Activated CD8-positive, alpha-beta memory T cell treated with anti-CD3 and anti-CD28 coated beads for 36 hours (primary cell): ENCODE results near the gene BRWD1. TPM values are rescaled to one million over a fixed set of nuclear protein-coding genes. Genes with fewer than 3 reads are reported as not detected.

Experiments
- CTCF ChIA-PET: fragments of 350-600 bp; sonication (Branson Sonifier 250); formaldehyde crosslinking; loops from one replicate; lab custom pipeline; 2021; ENCODE audit warnings: antibody characterized with exemption; lab: Charles Lee
- POLR2A ChIA-PET: fragments of 350-600 bp; sonication (Branson Sonifier 250); formaldehyde crosslinking; loops from one replicate; lab custom pipeline; 2021; ENCODE audit warnings: antibody characterized with exemption; lab: Charles Lee
- total RNA-seq, 2 experiments: library from RNA; stranded (reverse); gene quantifications; one replicate each; pipeline ENCODE4 v1.2.3, GENCODE V29; 2021

BRWD1 gene
- total RNA-seq, 2 experiments from 2014 or later = 19.7 to 21.2 TPM

GRCh38 chr21:39336457-39337008, 23.1 kb upstream of the BRWD1 start:
- ChIA-PET POLR2A (no interaction called here), CTCF (interaction anchor here (1.9 kb wide), 1 partner anchor 11 kb away, joined by 5 read pairs; no protein-coding TSS in a partner anchor)

GRCh38 chr21:39334611-39335010, 21.2 kb upstream of the BRWD1 start:
- POLR2A ChIA-PET = interaction anchor here (0.8 kb wide), 1 partner anchor 84 kb away, joined by 3 read pairs; no protein-coding TSS in a partner anchor
- CTCF ChIA-PET = no interaction called here

GRCh38 chr21:39332175-39332574, 18.7 kb upstream of the BRWD1 start:
- ChIA-PET POLR2A (no interaction called here), CTCF (no interaction called here)

- ChIA-PET POLR2A (interaction anchor here (0.6 kb wide), 1 partner anchor 112 kb away, joined by 3 read pairs; no protein-coding TSS in a partner anchor), CTCF (no interaction called here)
Measured at GRCh38 chr21:39330001-39330400, 16.6 kb upstream of the BRWD1 start.

- POLR2A ChIA-PET = no interaction called here
- CTCF ChIA-PET = no interaction called here
Measured at GRCh38 chr21:39327727-39328126, 14.3 kb upstream of the BRWD1 start.

GRCh38 chr21:39326607-39327307, 13.3 kb upstream of the BRWD1 start:
- CTCF ChIA-PET = no interaction called here
- POLR2A ChIA-PET = interaction anchor here (0.6 to 1.2 kb wide), 2 partner anchors 21 to 30 kb away, joined by 3 to 4 read pairs; no protein-coding TSS in a partner anchor

- ChIA-PET CTCF (interaction anchor here (0.6 kb wide), 1 partner anchor 52 kb away, joined by 3 read pairs; no protein-coding TSS in a partner anchor), POLR2A (no interaction called here)
Measured at GRCh38 chr21:39325458-39325857, 12.0 kb upstream of the BRWD1 start.

- POLR2A ChIA-PET = no interaction called here
- CTCF ChIA-PET = no interaction called here
Measured at GRCh38 chr21:39321424-39321823, 8.0 kb upstream of the BRWD1 start.

GRCh38 chr21:39319814-39320332, 6.4 kb upstream of the BRWD1 start:
- CTCF ChIA-PET = interaction anchor here (0.6 to 0.7 kb wide), 2 partner anchors 51 to 117 kb away, joined by 3 to 5 read pairs; no protein-coding TSS in a partner anchor
- POLR2A ChIA-PET = no interaction called here

- ChIA-PET CTCF (no interaction called here), POLR2A (no interaction called here)
Measured at GRCh38 chr21:39319251-39319756, 5.9 kb upstream of the BRWD1 start.

GRCh38 chr21:39318091-39318959, 4.9 kb upstream of the BRWD1 start:
- ChIA-PET CTCF (no interaction called here), POLR2A (interaction anchor here (0.5 kb wide), 1 partner anchor 47 kb away, joined by 5 read pairs; no protein-coding TSS in a partner anchor)

GRCh38 chr21:39317134-39318090, 4.0 kb upstream of the BRWD1 start:
- CTCF ChIA-PET = no interaction called here
- POLR2A ChIA-PET = no interaction called here

GRCh38 chr21:39316729-39317128, 3.3 kb upstream of the BRWD1 start:
- CTCF ChIA-PET = interaction anchor here (0.8 kb wide), 1 partner anchor 63 kb away, joined by 3 read pairs; a partner anchor contains a TSS
- POLR2A ChIA-PET = interaction anchor here (5.5 kb wide), 1 partner anchor 32 kb away, joined by 43 read pairs; the partner anchor contains the start of gene HMGN1

GRCh38 chr21:39315603-39316445, 2.4 kb upstream of the BRWD1 start:
- POLR2A ChIA-PET = interaction anchor here (0.6 to 5.5 kb wide), 3 partner anchors 33 to 132 kb away, joined by 3 to 43 read pairs (median 12); partner anchors contain the start of genes HMGN1 and PSMG1
- CTCF ChIA-PET = interaction anchor here (0.6 to 0.8 kb wide), 2 partner anchors 64 to 520 kb away, joined by 3 to 5 read pairs; a partner anchor contains a TSS

GRCh38 chr21:39314143-39315027, 953 bp upstream of the BRWD1 start:
- POLR2A ChIA-PET = interaction anchor here (1.1 to 5.5 kb wide), 4 partner anchors 34 to 1751 kb away, joined by 3 to 43 read pairs (median 14); partner anchors contain the start of genes HMGN1 and PSMG1
- CTCF ChIA-PET = interaction anchor here (1.0 kb wide), 3 partner anchors 31 to 131 kb away, joined by 3 read pairs; partner anchors contain the start of genes HMGN1 and PSMG1
